ENCODE results near the gene SCIN.
"Not testable (repeated sequence)": the region's sequence is repeated elsewhere in the genome, so short reads cannot be mapped to it uniquely, and the experiment has no call there.

SCIN gene

DNA sequence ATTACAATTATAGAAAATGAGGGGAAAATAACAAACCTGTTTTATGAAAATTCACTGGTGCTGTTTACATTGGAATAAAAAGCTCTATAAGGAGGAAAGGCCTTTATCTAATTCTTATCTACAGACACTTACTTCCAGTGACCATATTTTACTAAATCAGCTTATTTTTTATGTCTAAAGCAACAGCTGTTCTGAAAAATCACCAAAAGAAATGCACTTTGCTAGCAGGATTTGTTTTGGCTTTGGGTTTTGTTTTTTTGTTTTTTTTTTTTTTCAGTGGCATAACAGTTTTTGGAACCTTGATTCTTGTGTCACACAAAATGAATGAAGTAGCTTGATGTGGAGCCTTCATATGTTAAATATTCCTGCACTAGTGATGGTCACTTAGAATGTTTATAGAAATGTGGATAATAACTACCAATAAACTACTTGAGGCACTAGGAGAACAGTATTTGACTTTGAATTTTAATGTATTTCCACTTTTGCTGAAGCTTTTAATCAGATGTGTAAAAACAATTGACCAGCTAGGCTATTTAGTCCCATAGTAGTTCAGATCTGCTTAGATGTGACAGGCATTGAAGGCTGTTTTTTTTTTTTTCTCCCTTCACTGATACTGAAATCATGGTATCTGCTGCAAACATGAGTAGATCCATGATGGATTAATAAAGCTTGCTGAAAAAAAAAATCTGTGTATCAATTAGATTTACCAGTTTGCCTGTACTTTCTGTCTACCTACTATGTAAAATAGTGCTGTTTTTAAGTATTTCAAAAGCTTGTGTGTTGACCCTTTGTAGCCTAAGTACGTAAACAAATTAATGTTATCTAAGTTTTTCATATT is 119.7 kb downstream of the SCIN start:
- no peak for DNase-seq

- DNase-seq, result not testable (repeated sequence)
These were observed 120.9 kb downstream of the SCIN start for GRCh38 chr7:12691388-12691787.

GRCh38 chr7:12692035-12692434 is 121.5 kb downstream of the SCIN start:
- DNase-seq, result no peak

DNA sequence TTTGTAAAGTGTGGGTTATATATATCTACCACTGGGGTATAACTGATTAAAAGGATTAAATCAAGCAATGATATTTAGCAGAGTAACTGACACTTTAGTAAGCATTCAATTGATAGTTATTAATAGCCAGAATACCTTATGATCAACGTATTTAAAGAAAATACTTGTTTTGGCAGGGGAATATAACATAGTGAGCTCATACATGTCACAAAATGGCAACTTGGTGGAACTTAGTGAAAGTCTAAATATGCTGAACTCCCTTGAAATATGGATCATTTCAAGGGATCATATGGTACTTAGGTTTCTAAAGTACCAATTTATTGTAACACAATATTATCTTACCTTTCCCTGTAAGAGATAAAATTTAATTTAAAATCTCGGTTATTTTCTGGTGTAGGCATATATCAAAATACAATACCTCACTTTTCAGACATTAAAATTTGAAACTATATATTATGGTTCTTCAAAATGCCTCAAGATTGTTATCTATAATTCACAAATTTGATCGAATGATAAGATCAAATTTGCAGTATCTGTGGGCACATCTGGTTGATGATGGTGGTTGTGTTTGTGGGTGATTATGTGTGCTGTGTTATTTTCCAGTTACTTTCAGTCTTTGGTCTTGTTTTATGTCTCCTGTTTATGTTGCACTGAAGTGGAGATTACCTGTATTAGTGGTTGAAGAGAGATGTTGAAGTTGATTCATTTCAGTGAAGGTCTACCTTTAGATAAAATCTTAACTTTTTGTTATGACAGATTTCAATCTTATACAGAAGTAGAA is 122.1 kb downstream of the SCIN start:
- DNase-seq, result no peak

DNA sequence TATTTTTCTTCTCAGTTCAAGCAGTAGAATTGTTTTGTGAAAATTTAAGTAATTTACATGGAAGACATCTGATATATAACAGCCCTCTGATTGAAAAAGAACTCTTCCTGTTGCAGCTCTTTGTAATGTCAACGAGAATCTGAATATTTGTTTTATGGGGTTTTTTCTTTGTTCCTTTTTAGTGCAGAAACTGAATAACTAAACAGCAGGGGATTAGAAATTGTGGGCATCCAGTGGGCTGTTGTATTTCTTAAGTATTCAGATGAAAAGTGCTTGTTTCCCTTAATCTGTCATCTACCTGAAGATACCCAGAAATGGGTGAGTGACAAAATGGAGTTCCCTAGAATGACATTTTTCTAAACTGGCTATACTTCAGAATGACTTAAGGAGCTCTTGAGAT is 124.3 kb downstream of the SCIN start:
- DNase-seq, result no peak

- DNase-seq, result no peak
These were observed 125.4 kb downstream of the SCIN start for GRCh38 chr7:12695965-12696364.

DNA sequence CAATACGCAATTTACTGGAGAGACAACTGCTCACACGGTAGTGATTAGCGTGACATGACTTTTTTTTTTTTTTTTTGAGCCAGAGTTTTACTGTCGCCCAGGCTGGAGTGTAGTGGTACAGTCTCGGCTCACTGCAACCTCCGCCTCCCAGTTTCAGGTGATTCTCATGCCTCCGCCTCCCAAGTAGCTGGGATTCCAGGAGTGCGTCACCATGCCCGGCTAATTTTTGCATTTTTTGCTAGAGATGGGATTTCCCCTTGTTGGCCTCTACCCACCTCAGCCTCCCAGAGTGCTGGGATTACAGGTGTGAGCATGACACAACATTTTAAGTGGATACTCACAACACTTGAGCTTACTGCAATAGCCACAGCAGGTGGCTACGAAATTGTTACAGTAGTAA is 128.8 kb downstream of the SCIN start:
- no peak for DNase-seq

- DNase-seq, result no peak
These were observed 130.9 kb downstream of the SCIN start for GRCh38 chr7:12701433-12701832.

GRCh38 chr7:12703881-12704280 is 133.4 kb downstream of the SCIN start:
- DNase-seq, result no peak

DNA sequence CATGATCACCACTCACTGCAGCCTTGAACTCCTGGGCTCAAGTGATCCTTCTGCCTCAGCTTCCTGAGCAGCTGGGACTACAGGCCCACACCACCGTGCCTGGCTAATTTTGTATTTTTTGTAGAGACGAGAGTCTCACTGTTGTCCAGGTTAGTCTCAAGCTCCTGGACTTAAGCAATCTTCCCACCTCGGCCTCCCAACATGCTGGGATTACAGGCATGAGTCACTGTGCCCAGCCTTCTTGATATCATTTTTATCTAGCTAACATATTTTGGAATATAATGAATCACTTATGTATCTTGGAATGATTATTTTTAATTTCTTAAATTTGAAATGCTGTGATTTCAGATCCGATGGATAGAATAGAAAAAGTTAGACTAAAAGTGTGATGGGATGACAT is 135.4 kb downstream of the SCIN start:
- DNase-seq, result no peak

- no peak for DNase-seq
These were observed 136.5 kb downstream of the SCIN start for GRCh38 chr7:12706900-12707536.

DNA sequence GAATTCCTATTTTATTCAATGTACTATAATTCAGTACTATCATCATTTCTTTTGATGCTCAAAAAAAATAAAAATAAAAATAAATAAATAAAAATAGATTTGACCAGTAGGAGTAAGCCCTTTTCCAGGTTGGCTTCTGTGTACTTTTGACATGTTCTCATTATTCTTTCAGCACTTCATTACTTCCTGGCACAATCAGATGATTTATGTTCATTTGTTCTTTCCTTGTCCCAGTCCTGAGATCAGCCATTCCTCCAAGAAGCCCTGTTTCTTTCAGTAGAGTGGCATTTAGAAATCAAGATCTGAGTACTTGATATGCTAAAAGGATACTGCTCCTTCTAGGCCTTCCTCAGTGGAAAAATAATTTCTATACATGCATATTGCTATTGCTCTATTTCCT is 137.8 kb downstream of the SCIN start:
- DNase-seq, result no peak
